Ovary (tissue), 3 donors: ENCODE data around the gene CRYBG1.

Source experiments
- EP300 ChIP-seq: sonication (generic); formaldehyde crosslinking; IDR thresholded peaks from one replicate; pipeline ENCODE4 v1.6.1; 2017; ENCODE audit warnings: antibody characterized with exemption
- POLR2A ChIP-seq: fragments of 450-650 bp; IDR thresholded peaks from one replicate; pipeline ENCODE4 v1.6.1; 2017; ENCODE audit warnings: antibody characterized with exemption, mild to moderate bottlenecking, moderate library complexity
- TF ChIP-seq, protein P1 (sequence below), 3 donors: fragments of 450-650 bp in 2 of 3; fragments of 200-600 bp in 1 of 3; IDR thresholded peaks; one replicate each; pipeline versions ENCODE4 v1.5.1 to v1.8.0; 2016 to 2022; ENCODE audit warnings: antibody characterized with exemption in 3 of 3, mild to moderate bottlenecking in 1 of 3
- donor health status: DM: no; HTN: no; CAD: no.

DNA sequence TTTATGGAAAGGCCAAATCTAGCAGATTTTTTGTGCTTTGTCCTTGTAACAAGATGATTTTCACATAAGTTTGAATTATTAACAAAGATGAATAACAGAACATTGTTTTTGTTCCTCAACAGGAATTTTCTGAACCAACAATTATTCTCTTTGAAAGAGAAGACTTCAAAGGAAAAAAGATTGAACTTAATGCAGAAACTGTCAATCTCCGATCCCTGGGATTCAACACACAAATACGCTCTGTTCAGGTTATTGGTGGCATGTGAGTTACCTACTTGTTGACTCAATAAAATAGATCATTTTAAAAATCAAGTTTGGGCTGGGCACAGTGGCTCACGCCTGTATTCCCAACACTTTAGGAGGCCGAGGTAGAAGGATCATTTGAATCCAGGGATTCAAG, 197.8 kb downstream of the CRYBG1 start:
- TF ChIP-seq, protein P1, sequence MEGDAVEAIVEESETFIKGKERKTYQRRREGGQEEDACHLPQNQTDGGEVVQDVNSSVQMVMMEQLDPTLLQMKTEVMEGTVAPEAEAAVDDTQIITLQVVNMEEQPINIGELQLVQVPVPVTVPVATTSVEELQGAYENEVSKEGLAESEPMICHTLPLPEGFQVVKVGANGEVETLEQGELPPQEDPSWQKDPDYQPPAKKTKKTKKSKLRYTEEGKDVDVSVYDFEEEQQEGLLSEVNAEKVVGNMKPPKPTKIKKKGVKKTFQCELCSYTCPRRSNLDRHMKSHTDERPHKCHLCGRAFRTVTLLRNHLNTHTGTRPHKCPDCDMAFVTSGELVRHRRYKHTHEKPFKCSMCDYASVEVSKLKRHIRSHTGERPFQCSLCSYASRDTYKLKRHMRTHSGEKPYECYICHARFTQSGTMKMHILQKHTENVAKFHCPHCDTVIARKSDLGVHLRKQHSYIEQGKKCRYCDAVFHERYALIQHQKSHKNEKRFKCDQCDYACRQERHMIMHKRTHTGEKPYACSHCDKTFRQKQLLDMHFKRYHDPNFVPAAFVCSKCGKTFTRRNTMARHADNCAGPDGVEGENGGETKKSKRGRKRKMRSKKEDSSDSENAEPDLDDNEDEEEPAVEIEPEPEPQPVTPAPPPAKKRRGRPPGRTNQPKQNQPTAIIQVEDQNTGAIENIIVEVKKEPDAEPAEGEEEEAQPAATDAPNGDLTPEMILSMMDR (IDR thresholded peaks at IDR 0.05): no peak
- no peak for TF ChIP-seq POLR2A
- no peak for TF ChIP-seq EP300
